NCI-H82 treated with DMSO at 0.1 percent for 48 hours (cell line): ENCODE data around the gene UBE2Z.

ENCODE experiments used
- DNase-seq: peaks from one replicate; lab custom pipeline; 2025; ENCODE audit not compliant: unreplicated experiment; lab: John Stamatoyannopoulos, UW

UBE2Z gene

DNA sequence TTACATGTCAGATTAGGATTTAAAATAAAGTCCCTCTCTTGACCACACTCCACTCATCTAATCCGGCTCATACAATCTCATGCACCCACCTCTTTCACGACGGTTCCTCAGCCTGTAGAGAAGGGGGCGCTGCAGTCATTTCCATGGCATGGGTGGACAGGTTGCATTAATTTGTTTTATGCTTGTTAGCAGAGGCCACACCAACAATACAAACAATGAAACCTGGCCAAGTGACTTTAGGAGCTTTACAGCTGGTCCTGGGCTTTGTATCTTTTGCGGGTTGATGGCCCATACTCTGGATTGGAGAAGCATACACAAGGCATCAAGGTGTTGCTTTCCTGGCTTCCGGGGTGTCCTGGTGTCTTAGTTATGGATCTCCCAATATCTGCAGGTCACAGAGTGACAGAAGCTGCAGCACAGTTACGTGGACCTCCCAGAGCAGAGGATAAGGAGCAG, 46.1 kb downstream of the UBE2Z start:
- DNase-seq, result peak; percentile 91

DNA sequence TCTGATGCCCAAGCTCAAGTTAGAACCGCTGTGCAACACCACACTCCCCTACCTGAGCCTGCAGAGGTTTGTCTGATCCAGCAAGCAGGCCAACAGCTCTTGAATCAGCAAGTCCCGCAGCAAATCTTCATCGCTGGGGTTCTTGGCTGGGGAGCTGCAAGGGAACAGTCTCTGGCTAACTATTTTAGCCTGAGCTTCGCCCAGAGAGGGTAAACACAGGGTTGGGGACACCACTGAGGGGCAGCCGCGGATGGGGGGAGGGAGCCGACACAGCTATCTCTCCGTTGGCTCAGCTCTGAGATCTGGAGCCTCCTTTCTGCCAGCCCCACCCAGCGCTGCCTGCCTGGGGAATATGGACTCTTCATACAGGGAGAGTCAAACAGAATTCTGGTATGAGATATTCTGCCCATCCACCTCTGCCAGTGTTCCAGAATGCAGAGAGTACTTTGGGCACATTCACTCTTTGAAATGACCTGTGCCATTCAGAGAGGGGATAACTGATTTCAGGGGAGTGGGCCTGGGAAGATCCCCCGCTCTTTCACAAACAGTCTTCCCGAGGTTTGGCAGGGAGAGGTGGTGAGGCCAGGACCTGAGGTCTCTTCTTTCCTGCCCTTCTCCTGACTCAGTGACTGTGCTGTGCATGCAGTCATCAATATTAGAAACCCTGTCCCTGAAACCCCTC, 52.8 kb downstream of the UBE2Z start:
- DNase-seq, result peak; percentile 57

- no peak for DNase-seq
Measured at GRCh38 chr17:48961516-48962233, 53.5 kb downstream of the UBE2Z start.

DNA sequence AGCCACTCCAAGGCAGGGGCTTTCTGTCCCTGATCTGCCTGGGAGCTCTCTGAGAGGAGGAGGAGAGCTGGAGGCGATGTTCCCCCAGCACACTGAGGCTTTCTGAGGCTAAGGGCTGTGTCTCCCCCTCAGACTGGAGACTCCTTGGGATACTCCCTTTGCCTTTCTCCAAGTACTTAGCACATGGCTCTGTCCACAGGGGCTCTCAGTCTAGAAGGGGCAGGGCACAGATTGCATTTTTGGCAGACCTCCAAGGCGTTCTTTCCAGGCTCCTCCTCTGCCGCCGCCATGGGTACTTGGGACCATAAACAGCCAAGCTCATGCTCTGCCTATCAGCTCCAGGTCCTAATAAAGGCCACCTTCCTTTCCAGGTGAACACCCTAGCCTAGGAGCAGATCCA, 62.0 kb downstream of the UBE2Z start:
- peak; percentile 99 for DNase-seq

DNA sequence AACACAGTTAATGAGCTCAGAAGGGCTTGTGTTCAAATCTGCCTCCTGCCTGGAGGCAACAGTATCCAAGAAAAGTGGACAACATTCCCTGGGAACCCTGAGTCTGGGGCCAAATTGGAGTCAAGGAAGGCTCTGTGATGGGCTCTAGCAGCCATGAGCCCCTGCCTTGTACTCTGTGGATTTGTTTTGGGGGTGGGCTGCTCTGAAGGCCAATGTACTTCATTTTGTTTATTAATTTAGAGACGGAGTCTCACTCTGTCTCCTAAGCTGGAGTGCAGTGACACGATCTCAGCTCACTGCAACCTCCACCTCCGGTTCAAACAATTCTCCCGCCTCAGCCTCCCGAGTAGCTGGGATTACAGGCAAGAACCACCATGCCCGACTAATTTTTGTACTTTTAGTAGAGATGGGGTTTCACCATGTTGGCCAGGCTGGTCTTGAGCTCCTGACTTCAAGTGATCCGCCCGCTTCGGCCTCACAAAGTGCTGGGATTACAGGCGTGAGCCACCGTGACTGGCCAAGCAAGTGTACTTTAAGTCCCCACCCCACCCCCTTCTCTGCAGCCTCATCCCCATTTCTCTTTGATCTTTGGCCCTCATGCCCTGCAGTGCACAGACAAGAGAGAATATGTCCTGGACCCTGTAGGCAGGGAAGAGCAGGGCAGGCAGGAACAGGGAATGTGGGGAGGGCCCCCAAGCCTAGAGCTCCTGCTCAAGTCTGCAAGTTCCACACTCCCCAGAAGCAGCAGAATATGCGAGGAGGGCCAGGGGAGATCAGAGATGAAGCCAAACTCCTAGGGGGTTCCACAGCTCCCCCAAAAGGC, 62.9 kb downstream of the UBE2Z start:
- peak; percentile 66 for DNase-seq

DNA sequence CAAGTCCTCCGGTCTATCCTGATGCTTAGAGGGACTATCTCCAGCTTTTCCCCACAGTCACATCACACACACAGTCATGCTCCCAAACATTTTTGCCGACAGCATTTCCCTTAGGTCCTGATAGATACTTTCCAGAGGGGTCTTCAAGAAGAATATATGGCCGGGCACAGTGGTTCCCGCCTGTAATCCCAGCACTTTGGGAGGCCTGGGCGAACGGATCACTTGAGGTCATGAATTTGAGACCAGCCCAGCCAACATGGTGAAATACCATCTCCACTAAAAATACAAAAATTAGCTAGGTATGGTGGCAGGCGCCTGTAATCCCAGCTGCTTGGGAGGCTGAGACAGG, 64.5 kb downstream of the UBE2Z start:
- DNase-seq, result no peak

- peak; percentile 99 for DNase-seq
Measured at GRCh38 chr17:48973806-48974205, 65.6 kb downstream of the UBE2Z start.
